Ammon's horn (tissue), 1 donor: Measurements from ENCODE around the gene IGFBP7.

Experiments
- DNase-seq: peaks from one replicate; pipeline ENCODE4 v3.0.0-alpha.2; 2016; ENCODE audit warnings: low spot score

IGFBP7 gene

DNA sequence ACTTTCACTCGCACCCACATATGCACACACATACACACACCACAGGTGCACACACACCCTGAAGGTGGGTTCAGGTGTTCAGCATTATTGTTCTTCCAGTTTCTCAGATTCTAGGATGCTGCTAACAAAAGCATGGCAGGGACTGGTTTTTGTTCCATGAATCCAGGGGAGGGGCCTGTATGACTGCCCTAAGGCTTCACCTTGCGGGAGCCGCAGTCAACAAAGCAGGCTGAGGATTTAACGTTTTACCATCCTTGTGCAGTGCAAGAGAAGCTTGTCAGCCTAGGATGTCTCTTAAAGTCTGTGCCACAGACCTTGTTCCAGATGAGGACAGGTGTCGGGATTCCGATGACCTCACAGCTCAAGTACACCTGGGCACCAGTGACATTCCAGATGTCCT is 69.7 kb downstream of the IGFBP7 start:
- no peak for DNase-seq

- no peak for DNase-seq
Observed at GRCh38 chr4:57039345-57039744, 70.8 kb downstream of the IGFBP7 start.

GRCh38 chr4:57037982-57038604 is 72.1 kb downstream of the IGFBP7 start:
- peak; percentile 58 for DNase-seq

DNA sequence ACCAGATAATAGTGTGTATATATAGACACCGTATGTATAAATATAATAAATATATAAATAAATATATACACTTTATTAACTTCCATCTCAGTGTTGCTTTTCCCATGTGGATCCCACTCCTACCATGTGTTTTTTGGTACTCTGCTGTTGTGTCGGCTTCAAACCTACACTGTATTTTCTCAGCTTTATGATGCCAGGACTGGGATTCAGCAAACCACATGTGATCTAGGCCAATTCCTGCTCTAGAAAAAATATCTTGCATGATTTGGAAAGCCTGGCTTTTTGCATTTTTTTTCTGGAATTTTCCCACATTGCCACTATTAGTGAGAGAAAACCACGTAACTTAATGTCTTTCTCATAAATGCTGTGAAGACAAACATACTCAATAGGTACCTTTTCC is 75.7 kb downstream of the IGFBP7 start:
- DNase-seq = no peak

DNA sequence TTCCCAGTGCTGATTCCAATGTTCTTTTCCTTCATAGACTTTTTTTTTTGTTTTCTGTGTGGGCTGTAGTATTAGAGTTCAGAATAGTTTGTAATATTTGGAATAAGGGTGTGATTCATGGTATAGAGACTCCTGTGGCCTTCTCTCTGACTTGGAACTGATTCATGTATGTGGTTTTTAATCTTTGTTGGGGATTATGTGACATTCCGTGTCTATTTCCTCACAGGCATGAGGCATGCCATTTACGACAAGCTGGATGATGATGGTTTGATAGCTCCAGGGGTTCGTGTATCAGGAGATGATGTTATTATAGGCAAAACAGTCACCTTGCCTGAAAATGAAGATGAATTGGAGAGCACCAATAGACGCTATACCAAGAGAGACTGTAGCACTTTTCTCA is 87.1 kb downstream of the IGFBP7 start:
- DNase-seq = no peak

DNA sequence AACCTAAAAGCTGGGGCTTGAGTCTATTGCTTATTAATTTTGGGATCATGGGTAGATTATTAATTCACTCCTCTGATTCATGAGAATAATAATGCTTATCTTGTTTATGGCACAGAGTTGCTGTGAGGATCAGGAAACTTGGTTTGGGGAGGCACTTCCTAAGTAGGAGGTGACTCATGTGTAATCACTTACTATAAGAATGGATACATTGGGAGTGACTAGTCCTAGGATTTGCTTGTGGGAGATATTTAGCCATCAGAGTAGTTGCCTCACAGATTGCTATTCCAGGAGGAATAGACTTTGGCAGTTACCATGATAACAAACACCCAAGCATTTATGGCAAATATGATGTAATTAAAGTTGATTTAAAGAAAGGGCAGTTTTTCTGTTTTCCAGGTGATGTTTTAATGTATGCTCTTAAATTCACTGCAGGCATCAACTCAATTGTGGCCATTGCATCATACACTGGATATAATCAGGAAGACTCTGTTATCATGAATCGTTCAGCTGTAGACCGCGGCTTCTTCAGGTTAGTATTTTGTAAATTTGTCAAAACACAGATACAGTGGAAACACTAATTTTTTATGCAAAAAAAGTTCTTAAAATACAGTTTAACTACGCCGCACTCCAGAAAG is 89.6 kb downstream of the IGFBP7 start:
- no peak for DNase-seq

GRCh38 chr4:57018980-57019379 is 91.2 kb downstream of the IGFBP7 start:
- no peak for DNase-seq

GRCh38 chr4:57013543-57014120 is 96.6 kb downstream of the IGFBP7 start:
- DNase-seq = no peak

DNA sequence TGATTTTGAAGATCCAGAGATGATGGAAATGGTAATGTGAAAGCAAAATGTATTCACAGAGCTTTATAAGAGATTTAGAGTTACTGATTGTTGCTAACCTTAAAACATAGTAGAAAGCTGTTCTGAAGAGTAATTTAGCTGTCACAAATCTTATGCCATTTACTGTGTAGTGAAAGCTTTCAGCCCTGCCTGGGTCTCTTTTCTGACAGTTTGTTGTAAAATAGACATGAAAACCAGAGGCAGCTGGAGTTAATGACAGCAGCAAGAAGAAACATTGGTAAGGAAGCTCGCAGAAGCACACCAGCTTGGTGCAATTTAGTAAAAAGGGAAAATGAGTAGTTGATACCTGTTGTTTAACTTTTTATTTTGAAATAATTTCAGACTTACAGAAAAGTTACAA is 110.4 kb downstream of the IGFBP7 start:
- DNase-seq = no peak

- peak; percentile 90 for DNase-seq
Observed at GRCh38 chr4:56995525-56995924, 114.7 kb downstream of the IGFBP7 start.

GRCh38 chr4:56990109-56990905 is 119.9 kb downstream of the IGFBP7 start:
- DNase-seq = no peak

DNA sequence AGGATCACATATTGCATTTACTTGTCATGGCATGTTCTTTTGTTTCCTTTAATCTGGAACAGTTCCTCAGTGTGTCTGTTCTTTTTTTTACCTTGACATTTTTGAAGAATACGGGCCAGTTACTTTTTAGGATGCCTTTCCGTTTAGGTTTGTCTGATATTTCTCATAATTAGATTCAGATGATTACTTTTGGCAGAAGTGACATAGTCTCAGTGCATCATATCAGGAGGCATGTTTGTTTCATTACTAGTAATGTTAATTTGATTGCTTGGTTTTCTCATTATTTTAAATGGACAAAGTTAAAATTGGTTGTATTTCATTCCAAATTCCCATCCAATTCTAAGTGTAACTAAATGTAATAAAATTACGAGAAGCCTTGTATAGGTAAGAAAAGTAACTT is 123.2 kb downstream of the IGFBP7 start:
- no peak for DNase-seq

DNA sequence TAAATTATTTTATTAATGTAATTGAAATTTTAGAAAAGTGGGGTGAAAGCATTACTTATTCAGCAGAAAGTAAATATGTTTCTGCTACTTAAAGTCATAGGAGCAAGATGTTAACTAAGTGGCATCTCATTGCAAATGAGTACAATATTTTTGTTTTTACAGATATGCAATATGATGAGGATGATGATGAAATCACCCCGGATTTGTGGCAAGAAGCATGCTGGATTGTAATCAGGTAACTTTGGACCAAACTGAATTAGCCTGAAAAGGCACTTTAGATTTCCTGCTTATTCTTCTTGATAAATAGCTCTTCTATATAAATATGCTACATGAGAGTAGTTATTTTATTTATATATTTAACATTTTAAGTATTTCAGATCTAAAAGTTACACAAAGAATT is 124.0 kb downstream of the IGFBP7 start:
- DNase-seq = no peak

- DNase-seq = no peak
Observed at GRCh38 chr4:56981795-56982201, 128.4 kb downstream of the IGFBP7 start.
